Kidney (tissue), 14 donors: ENCODE data around the gene CLCN3. TPM values are rescaled to one million over a fixed set of nuclear protein-coding genes. Genes with fewer than 3 reads are reported as not detected.
"Not testable (repeated sequence)": the region's sequence is repeated elsewhere in the genome, so short reads cannot be mapped to it uniquely, and the experiment has no call there.

ENCODE experiments used
- DNase-seq, 5 donors: peaks; one replicate each; pipeline ENCODE4 v3.0.0-alpha.2; 2013 to 2020
- FAIRE-seq: peaks from 2 replicates; lab custom pipeline; 2012; peaks lifted over from hg19 to GRCh38; lab: Jason Lieb, UNC
- H3K27ac ChIP-seq, 2 donors: one replicate each; pipeline ENCODE4 v1.7.0; 2013; ENCODE audit warnings: low read depth in 2 of 2, low read length in 2 of 2, inconsistent platforms in 1 of 2
- H3K27me3 ChIP-seq: one replicate; pipeline ENCODE4 v1.7.1; 2013; ENCODE audit warnings: low read length, inconsistent platforms; ENCODE audit not compliant: control insufficient read depth, insufficient read depth
- H3K36me3 ChIP-seq, 3 donors: one replicate each; pipeline versions ENCODE4 v1.7.0 to v1.7.1; 2013; ENCODE audit warnings: low read length in 3 of 3, control low read depth in 1 of 3, inconsistent platforms in 1 of 3; ENCODE audit not compliant: insufficient read depth in 3 of 3, control insufficient read depth in 2 of 3
- H3K4me1 ChIP-seq, 3 donors: one replicate each; pipeline versions ENCODE4 v1.7.0 to v1.7.1; 2013; ENCODE audit warnings: low read length in 3 of 3, inconsistent platforms in 1 of 3, low read depth in 1 of 3; ENCODE audit not compliant: control insufficient read depth in 2 of 3, insufficient read depth in 2 of 3
- H3K4me3 ChIP-seq, 3 donors: one replicate each; pipeline versions ENCODE4 v1.7.0 to v1.8.1; 2013; ENCODE audit warnings: low read length in 3 of 3, control low read depth in 1 of 3, inconsistent platforms in 1 of 3
- H3K9ac ChIP-seq, 3 donors: one replicate each; pipeline versions ENCODE4 v1.7.0 to v1.7.1; 2013; ENCODE audit warnings: low read length in 3 of 3, control low read depth in 1 of 3, inconsistent platforms in 1 of 3
- H3K9me3 ChIP-seq, 3 donors: one replicate each; pipeline versions ENCODE4 v1.7.0 to v1.7.1; 2013; ENCODE audit warnings: low read length in 3 of 3, control low read depth in 1 of 3, inconsistent platforms in 1 of 3; ENCODE audit not compliant: control insufficient read depth in 2 of 3, insufficient read depth in 1 of 3
- intact Hi-C: fragments of 100-400 bp; cut with DNase I; formaldehyde crosslinking; loops from one replicate; pipeline ENCODE4 v1.11.1; 2022
- polyA plus RNA-seq: library from polyadenylated mRNA; stranded (reverse); fragments of 350-450 nt; fragmentation: Illumina TruSeq; extraction: RNeasy Lipid Tissue Mini Kit (QIAGEN cat#74804); gene quantifications from one replicate; pipeline ENCODE4 v1.2.3, GENCODE V29; 2014; ENCODE audit warnings: low read depth, low replicate concordance; ENCODE audit not compliant: insufficient read depth
- total RNA-seq: library from RNA; stranded (reverse); fragmentation: NEBNext Ultra II Directional; extraction: Animal tissue kit (Norgen Biotek cat#: 25700); gene quantifications from one replicate; pipeline ENCODE4 v1.2.1, GENCODE V29; 2021
- TF ChIP-seq, protein P1 (sequence below): IDR thresholded peaks from 3 replicates; pipeline ENCODE4 v1.5.1; 2012; ENCODE audit warnings: mild to moderate bottlenecking, moderate library complexity, borderline replicate concordance; ENCODE audit not compliant: insufficient read depth; ENCODE audit errors: extremely low read depth
- donor health status: control.
- donor health status: control.
- donor health status: control.
- donor health status: control.
- donor health status: control.
- donor health status: DM: yes; HTN: yes; CAD: no.
- donor health status: Normal renal cell carcinoma (clear cell type).

The CLCN3 gene
- total and polyA plus RNA-seq, 2 donors from 2014 or later = 16.6 to 70.2 TPM

DNA sequence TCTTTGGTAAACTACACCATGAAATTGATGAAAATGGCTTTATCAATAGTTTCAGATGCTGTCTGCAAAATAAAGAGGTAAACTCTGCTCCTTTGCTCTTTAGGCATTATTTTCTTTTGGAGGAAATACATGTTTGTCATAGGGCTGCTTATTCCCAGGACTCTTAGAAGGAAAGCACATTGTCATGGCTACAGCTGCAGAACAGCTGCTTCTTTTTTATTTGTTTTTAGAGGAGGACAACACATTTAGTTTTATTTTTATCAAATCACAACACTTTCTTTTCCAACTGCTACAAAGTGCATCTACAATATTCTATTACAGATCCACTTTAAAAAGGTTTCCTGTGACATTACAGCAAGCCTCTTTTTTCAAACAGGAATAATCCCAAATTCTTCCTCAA lies 150.0 kb downstream of the CLCN3 start:
- Histone ChIP-seq H3K9me3 (no peaks in the 10 kb centered on the region), H3K27ac (no peak overlapping the region), H3K4me1 (peaks cover 0 to 3% (median 0%) of the 10 kb centered on the region in 3 donors), H3K36me3 (no peaks in the 10 kb centered on the region), H3K9ac (no peak overlapping the region), H3K27me3 (no peaks in the 10 kb centered on the region), H3K4me3 (no peak overlapping the region)
- intact Hi-C loops = no loop called here
- TF ChIP-seq, protein P1, sequence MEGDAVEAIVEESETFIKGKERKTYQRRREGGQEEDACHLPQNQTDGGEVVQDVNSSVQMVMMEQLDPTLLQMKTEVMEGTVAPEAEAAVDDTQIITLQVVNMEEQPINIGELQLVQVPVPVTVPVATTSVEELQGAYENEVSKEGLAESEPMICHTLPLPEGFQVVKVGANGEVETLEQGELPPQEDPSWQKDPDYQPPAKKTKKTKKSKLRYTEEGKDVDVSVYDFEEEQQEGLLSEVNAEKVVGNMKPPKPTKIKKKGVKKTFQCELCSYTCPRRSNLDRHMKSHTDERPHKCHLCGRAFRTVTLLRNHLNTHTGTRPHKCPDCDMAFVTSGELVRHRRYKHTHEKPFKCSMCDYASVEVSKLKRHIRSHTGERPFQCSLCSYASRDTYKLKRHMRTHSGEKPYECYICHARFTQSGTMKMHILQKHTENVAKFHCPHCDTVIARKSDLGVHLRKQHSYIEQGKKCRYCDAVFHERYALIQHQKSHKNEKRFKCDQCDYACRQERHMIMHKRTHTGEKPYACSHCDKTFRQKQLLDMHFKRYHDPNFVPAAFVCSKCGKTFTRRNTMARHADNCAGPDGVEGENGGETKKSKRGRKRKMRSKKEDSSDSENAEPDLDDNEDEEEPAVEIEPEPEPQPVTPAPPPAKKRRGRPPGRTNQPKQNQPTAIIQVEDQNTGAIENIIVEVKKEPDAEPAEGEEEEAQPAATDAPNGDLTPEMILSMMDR = no peak
- DNase-seq (peak in 2 of 5 donors; percentile 34 to 81), FAIRE-seq (no peak)

DNA sequence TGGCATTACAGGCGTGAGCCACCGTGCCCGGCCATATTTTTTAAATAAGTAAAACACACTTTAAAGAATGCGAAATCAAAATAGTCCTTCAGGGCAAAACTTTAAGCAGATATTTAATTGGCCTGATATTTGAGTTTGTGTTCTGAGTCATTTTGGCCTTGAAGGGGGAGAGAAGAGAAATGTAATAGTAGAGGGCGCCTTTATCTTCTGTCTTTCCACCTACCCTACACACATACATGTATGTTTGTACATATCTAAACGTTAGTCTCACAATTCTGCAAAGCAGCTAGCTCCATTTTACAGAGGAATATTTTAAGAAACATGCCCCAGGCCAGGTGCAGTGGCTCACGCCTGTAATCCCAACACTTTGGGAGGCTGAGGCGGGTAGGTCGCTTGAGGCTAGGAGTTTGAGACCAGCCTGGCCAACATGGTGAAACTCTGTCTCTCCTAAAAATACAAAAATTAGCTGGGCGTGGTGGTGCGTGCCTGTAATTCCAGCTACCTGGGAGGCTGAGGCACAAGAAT lies 151.2 kb downstream of the CLCN3 start:
- H3K36me3 ChIP-seq, H3K9ac ChIP-seq, DNase-seq, FAIRE-seq, H3K27me3 ChIP-seq, H3K27ac ChIP-seq, H3K4me1 ChIP-seq, H3K9me3 ChIP-seq, H3K4me3 ChIP-seq, intact Hi-C loops: not testable (repeated sequence)

Other genes with a start within 250 kb of the CLCN3 start
- 15.3 TPM for gene NEK1, start 8.0 kb upstream of the CLCN3 start, total RNA-seq
- 5.6 TPM for gene NEK1, start 8.0 kb upstream of the CLCN3 start, polyA plus RNA-seq
- gene HPF1, start 137.4 kb downstream of the CLCN3 start, total RNA-seq = 21.9 TPM
- 27.6 TPM for gene HPF1, start 137.4 kb downstream of the CLCN3 start, polyA plus RNA-seq